HEK293 (cell line): ENCODE measurements around the gene CDADC1.

ENCODE experiments used
- CTCF ChIA-PET: fragments of 350-600 bp; formaldehyde crosslinking; extraction: SDS; loops from one replicate; lab custom pipeline; 2021; ENCODE audit warnings: antibody characterized with exemption; lab: Yijun Ruan, JAX
- POLR2A ChIA-PET: fragments of 300-600 bp; formaldehyde crosslinking; extraction: SDS; loops from one replicate; lab custom pipeline; 2020; ENCODE audit warnings: antibody characterized with exemption, inconsistent platforms; lab: Yijun Ruan, JAX
- H3K27ac ChIP-seq: fragments of 200-500 bp; sonication (Bioruptor generic); 2 replicates; pipeline ENCODE4 v1.5.1; 2014; ENCODE audit warnings: low read depth, low read length, control low read depth, inconsistent platforms; ENCODE audit errors: extremely low read depth
- H3K36me3 ChIP-seq, 2 experiments: fragments of 200-500 bp in 1 of 2; sonication (Bioruptor generic) in 1 of 2; 1 replicate in 1 of 2; 2 replicates in 1 of 2; pipeline ENCODE4 v1.5.1; 2014 to 2017; ENCODE audit warnings: inconsistent platforms in 2 of 2, low read length in 2 of 2; ENCODE audit not compliant: control insufficient read depth in 2 of 2, insufficient read depth in 1 of 2
- H3K4me1 ChIP-seq: fragments of 200-500 bp; sonication (Bioruptor generic); 2 replicates; pipeline ENCODE4 v1.5.1; 2014; ENCODE audit warnings: mild to moderate bottlenecking, low read length, inconsistent platforms; ENCODE audit not compliant: control insufficient read depth, insufficient read depth
- H3K4me3 ChIP-seq: 2 replicates; pipeline ENCODE4 v1.5.1; 2011; ENCODE audit warnings: low read depth, mild to moderate bottlenecking, control low read depth, low read length, moderate library complexity
- H3K9me3 ChIP-seq: fragments of 200-500 bp; sonication (Bioruptor generic); 2 replicates; pipeline ENCODE4 v1.5.1; 2014; ENCODE audit warnings: low read depth, low read length, inconsistent platforms; ENCODE audit not compliant: control insufficient read depth, insufficient read depth
- CTCF ChIP-seq: fragments of 450-650 bp; formaldehyde crosslinking; IDR thresholded peaks from 2 replicates; pipeline ENCODE4 v1.5.1; 2016; ENCODE audit warnings: missing biosample characterization, missing genetic modification characterization
- EGR2 ChIP-seq: fragments of 450-650 bp; formaldehyde crosslinking; IDR thresholded peaks from 2 replicates; pipeline ENCODE4 v1.5.1; 2016; ENCODE audit warnings: low read depth, missing biosample characterization, missing genetic modification characterization
- MZF1 ChIP-seq: fragments of 450-650 bp; formaldehyde crosslinking; IDR thresholded peaks from 2 replicates; pipeline ENCODE4 v1.5.1; 2017; ENCODE audit warnings: missing biosample characterization, missing genetic modification characterization, borderline replicate concordance
- SCRT2 ChIP-seq: fragments of 450-650 bp; formaldehyde crosslinking; IDR thresholded peaks from 2 replicates; pipeline ENCODE4 v1.5.1; 2016; ENCODE audit warnings: missing biosample characterization, missing genetic modification characterization
- ZBTB7A ChIP-seq: fragments of 450-650 bp; formaldehyde crosslinking; IDR thresholded peaks from 2 replicates; pipeline ENCODE4 v1.5.1; 2016; ENCODE audit warnings: low read depth, missing biosample characterization, missing genetic modification characterization
- ZFHX2 ChIP-seq: fragments of 450-650 bp; formaldehyde crosslinking; conservative IDR thresholded peaks from 2 replicates; pipeline ENCODE4 v1.5.1; 2016; ENCODE audit warnings: missing biosample characterization, missing genetic modification characterization
- ZNF184 ChIP-seq: fragments of 450-650 bp; IDR thresholded peaks from 2 replicates; pipeline ENCODE4 v1.5.1; 2018; ENCODE audit warnings: missing biosample characterization, mild to moderate bottlenecking, missing genetic modification characterization
- ZNF221 ChIP-seq: fragments of 450-650 bp; formaldehyde crosslinking; IDR thresholded peaks from 2 replicates; pipeline ENCODE4 v1.5.1; 2017; ENCODE audit warnings: missing biosample characterization, missing genetic modification characterization, borderline replicate concordance
- ZNF223 ChIP-seq: fragments of 450-650 bp; formaldehyde crosslinking; IDR thresholded peaks from 2 replicates; pipeline ENCODE4 v1.5.1; 2016; ENCODE audit warnings: missing biosample characterization, missing genetic modification characterization
- ZNF311 ChIP-seq: fragments of 450-650 bp; formaldehyde crosslinking; IDR thresholded peaks from 2 replicates; pipeline ENCODE4 v1.5.1; 2017; ENCODE audit warnings: missing biosample characterization, missing genetic modification characterization, borderline replicate concordance
- ZNF324 ChIP-seq: fragments of 450-650 bp; formaldehyde crosslinking; IDR thresholded peaks from 2 replicates; pipeline ENCODE4 v1.5.1; 2016; ENCODE audit warnings: missing biosample characterization, missing genetic modification characterization
- ZNF354C ChIP-seq: fragments of 450-650 bp; formaldehyde crosslinking; IDR thresholded peaks from 2 replicates; pipeline ENCODE4 v1.5.1; 2016; ENCODE audit warnings: missing biosample characterization, missing genetic modification characterization, low read depth, borderline replicate concordance
- ZNF366 ChIP-seq: fragments of 450-650 bp; formaldehyde crosslinking; conservative IDR thresholded peaks from 2 replicates; pipeline ENCODE4 v1.5.1; 2016; ENCODE audit warnings: missing biosample characterization, missing genetic modification characterization
- ZNF404 ChIP-seq: fragments of 450-650 bp; formaldehyde crosslinking; IDR thresholded peaks from 2 replicates; pipeline ENCODE4 v1.5.1; 2017; ENCODE audit warnings: missing biosample characterization, missing genetic modification characterization
- ZNF488 ChIP-seq: fragments of 450-650 bp; formaldehyde crosslinking; IDR thresholded peaks from 2 replicates; pipeline ENCODE4 v1.5.1; 2016; ENCODE audit warnings: missing biosample characterization, missing genetic modification characterization
- ZNF510 ChIP-seq: fragments of 450-650 bp; formaldehyde crosslinking; IDR thresholded peaks from 2 replicates; pipeline ENCODE4 v1.5.1; 2018; ENCODE audit warnings: mild to moderate bottlenecking, missing genetic modification characterization, missing biosample characterization; ENCODE audit not compliant: insufficient replicate concordance
- ZNF585B ChIP-seq: fragments of 450-650 bp; formaldehyde crosslinking; IDR thresholded peaks from 2 replicates; pipeline ENCODE4 v1.5.1; 2016; ENCODE audit warnings: missing biosample characterization, missing genetic modification characterization
- ZNF658 ChIP-seq: fragments of 450-650 bp; formaldehyde crosslinking; IDR thresholded peaks from 2 replicates; pipeline ENCODE4; 2016; ENCODE audit warnings: missing biosample characterization, missing genetic modification characterization
- ZNF704 ChIP-seq: fragments of 450-650 bp; formaldehyde crosslinking; IDR thresholded peaks from 2 replicates; pipeline ENCODE4 v1.5.1; 2016; ENCODE audit warnings: missing biosample characterization, missing genetic modification characterization
- TF ChIP-seq, protein P1 (sequence below): fragments of 450-650 bp; formaldehyde crosslinking; IDR thresholded peaks from 2 replicates; pipeline ENCODE4 v1.5.1; 2017; ENCODE audit warnings: missing biosample characterization, missing genetic modification characterization
- TF ChIP-seq, protein P2 (sequence below): fragments of 450-650 bp; formaldehyde crosslinking; conservative IDR thresholded peaks from 2 replicates; pipeline ENCODE4 v1.5.1; 2016; ENCODE audit warnings: low read depth, missing biosample characterization, missing genetic modification characterization

Gene CDADC1

DNA sequence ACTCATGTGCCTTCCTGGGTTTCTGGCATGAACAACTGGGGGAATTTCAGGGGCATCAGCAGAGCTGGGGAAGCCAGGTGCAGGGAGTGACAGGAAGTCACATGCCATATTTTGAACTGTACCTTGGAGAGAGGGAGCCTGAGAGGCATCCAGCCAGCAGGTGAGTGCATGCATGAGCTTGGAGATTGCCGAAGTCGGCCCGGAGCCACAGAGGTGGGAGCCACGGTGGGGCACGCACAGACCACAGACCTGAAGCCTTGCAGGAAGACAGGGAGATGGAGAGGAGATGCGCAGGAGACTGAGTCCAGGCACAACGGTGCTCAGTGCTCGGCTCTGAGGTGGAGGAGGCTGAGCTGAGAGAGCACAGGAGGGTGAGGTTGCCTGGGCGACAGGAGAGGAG, 55.1 kb downstream of the CDADC1 start (continued):
- TF ChIP-seq, protein P1, sequence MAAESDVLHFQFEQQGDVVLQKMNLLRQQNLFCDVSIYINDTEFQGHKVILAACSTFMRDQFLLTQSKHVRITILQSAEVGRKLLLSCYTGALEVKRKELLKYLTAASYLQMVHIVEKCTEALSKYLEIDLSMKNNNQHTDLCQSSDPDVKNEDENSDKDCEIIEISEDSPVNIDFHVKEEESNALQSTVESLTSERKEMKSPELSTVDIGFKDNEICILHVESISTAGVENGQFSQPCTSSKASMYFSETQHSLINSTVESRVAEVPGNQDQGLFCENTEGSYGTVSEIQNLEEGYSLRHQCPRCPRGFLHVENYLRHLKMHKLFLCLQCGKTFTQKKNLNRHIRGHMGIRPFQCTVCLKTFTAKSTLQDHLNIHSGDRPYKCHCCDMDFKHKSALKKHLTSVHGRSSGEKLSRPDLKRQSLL: no peak
- TF ChIP-seq ZNF324 (tag by site-specific recombination) (no peak), ZNF510 (tag by site-specific recombination) (no peak), ZNF184 (no peak), ZNF658 (tag by site-specific recombination) (no peak), ZNF311 (tag by site-specific recombination) (no peak), ZNF704 (tag by site-specific recombination) (no peak), ZNF354C (no peak)

DNA sequence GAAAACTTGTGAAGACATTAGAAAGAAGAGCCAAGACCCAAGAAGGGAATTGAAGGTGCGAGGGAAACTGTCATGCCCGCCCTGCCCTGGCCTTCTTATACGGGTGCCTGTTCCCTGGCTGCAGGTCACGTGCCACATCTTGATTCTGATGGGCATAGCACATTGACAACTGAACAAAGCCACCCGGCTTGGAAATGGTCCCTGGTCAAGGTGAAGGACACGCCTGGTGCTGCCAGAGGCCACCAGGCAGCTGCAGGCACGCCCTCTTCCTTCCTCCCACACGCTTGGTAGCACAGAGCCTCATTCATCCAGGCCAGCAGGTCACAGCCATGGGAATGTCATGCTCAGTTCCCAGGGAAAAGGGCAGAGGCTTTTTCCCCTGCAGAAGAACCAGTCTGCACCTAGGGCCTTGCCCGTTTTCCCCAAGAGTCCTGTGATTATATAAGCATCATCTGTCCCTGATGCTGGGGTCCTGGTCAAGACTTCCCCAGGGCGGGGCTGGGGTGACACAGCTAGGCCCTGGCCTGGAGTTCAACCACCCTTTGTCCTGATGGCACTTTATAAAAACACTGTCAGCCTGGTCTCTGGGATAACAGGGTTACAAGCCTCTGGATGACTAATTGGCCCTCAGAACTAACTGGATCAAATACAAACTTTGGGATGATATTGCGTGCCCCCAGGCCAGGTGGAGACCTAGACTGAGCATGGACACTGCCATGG, 56.0 kb downstream of the CDADC1 start:
- no peaks in the 10 kb centered on the region for H3K9me3 ChIP-seq
- no peaks in the 10 kb centered on the region for H3K36me3 ChIP-seq
- ChIA-PET POLR2A (no interaction called here), CTCF (no interaction called here)
- no peak for TF ChIP-seq ZNF221
- TF ChIP-seq ZFHX2 (tag by site-specific recombination): 0 out of 2 replicates have a peak, but pooled peaks have one; percentile 16
- no peak for TF ChIP-seq ZNF404 (tag by site-specific recombination)
- H3K4me3 ChIP-seq: no peak overlapping the region
- H3K27ac ChIP-seq: no peak overlapping the region
- H3K4me1 ChIP-seq: no peaks in the 10 kb centered on the region

DNA sequence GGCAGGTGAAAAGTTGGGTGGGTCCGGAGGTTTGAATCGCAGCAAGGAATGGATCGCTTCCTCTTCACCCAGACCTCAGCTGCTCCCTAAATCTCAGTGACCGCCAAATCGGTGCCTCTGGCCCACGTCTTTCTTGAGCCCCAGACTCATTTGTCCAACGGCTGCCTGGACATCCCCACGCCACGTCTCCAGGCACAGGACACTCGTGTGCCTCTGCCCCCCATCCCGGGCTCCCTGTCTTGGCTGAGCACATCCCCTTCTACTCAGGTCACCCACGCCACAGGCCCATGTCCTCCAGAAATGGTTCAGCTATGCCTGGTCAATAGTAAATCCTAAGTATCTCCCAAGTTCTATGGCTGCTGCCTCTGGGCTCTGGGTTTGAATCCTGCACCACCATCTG, 56.6 kb downstream of the CDADC1 start:
- H3K4me1 ChIP-seq: no peaks in the 10 kb centered on the region
- TF ChIP-seq ZNF366 (tag by site-specific recombination): no peak
- no peak for TF ChIP-seq ZNF221
- TF ChIP-seq CTCF (tag by site-specific recombination): no peak
- no peak for TF ChIP-seq EGR2
- no peak for TF ChIP-seq SCRT2
- TF ChIP-seq ZNF223 (tag by site-specific recombination): no peak
- TF ChIP-seq MZF1: no peak
- TF ChIP-seq, protein P2, sequence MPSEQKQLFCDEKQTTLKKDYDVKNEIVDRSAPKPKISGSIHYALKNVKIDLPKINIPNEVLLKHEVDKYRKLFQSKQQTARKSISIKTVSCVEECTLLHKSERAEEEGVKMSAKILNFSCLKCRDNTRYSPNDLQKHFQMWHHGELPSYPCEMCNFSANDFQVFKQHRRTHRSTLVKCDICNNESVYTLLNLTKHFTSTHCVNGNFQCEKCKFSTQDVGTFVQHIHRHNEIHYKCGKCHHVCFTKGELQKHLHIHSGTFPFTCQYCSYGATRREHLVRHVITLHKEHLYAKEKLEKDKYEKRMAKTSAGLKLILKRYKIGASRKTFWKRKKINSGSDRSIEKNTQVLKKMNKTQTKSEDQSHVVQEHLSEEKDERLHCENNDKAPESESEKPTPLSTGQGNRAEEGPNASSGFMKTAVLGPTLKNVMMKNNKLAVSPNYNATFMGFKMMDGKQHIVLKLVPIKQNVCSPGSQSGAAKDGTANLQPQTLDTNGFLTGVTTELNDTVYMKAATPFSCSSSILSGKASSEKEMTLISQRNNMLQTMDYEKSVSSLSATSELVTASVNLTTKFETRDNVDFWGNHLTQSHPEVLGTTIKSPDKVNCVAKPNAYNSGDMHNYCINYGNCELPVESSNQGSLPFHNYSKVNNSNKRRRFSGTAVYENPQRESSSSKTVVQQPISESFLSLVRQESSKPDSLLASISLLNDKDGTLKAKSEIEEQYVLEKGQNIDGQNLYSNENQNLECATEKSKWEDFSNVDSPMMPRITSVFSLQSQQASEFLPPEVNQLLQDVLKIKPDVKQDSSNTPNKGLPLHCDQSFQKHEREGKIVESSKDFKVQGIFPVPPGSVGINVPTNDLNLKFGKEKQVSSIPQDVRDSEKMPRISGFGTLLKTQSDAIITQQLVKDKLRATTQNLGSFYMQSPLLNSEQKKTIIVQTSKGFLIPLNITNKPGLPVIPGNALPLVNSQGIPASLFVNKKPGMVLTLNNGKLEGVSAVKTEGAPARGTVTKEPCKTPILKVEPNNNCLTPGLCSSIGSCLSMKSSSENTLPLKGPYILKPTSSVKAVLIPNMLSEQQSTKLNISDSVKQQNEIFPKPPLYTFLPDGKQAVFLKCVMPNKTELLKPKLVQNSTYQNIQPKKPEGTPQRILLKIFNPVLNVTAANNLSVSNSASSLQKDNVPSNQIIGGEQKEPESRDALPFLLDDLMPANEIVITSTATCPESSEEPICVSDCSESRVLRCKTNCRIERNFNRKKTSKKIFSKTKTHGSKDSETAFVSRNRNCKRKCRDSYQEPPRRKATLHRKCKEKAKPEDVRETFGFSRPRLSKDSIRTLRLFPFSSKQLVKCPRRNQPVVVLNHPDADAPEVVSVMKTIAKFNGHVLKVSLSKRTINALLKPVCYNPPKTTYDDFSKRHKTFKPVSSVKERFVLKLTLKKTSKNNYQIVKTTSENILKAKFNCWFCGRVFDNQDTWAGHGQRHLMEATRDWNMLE: no peak
- no peak for TF ChIP-seq ZNF488 (tag by site-specific recombination)
- no peak for TF ChIP-seq ZNF585B (tag by site-specific recombination)
- TF ChIP-seq ZBTB7A (tag by site-specific recombination): no peak
- TF ChIP-seq, all 188 proteins: peak for 0
- H3K9me3 ChIP-seq: no peaks in the 10 kb centered on the region
- ChIA-PET CTCF (no interaction called here), POLR2A (no interaction called here)
- H3K4me3 ChIP-seq: no peak overlapping the region
- H3K36me3 ChIP-seq: no peaks in the 10 kb centered on the region
- no peak overlapping the region for H3K27ac ChIP-seq
